ENCODE data around the gene GREB1. TPM values are rescaled to one million over a fixed set of nuclear protein-coding genes. Genes with fewer than 3 reads are reported as not detected.

GREB1 gene
- total RNA-seq, 4 donors from 2014 or later = 3.1 to 8.8 (median 6.5) TPM

DNA sequence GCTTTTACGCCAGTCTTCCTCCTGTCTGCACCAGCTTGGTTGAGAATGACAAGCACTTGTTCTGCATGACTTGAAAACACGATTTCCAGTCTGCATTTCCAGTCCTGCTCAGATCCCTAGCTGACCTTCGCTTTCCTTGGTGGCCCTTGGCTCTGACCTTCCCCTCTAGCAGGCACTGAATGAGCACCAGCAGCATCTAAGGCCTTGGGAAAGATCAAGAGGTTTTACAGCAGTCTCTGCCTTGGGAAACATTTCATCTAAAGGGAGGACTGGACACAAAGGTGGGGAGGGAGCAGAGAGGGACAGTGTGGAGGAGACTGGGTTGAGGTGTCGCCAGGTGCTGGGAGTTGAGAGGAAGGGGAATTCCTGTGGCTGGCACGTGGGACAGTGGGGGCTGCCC is 105.7 kb downstream of the GREB1 start:
- no peak overlapping the region for H3K4me3 ChIP-seq
- H3K36me3 ChIP-seq = peaks cover 0 to 16% of the 10 kb centered on the region in 2 donors
- H3K27ac ChIP-seq = no peak overlapping the region
- H3K9me3 ChIP-seq = no peaks in the 10 kb centered on the region
- WGBS, 2 donors (ENCODE audit: low coverage in 1 of 2) = 70 to 78% methylated on average over 3 to 4 of the region's 5 CpGs
- no peaks in the 10 kb centered on the region for H3K27me3 ChIP-seq
- no peak for ATAC-seq
- H3K4me1 ChIP-seq = no peaks in the 10 kb centered on the region
- TF ChIP-seq POLR2AphosphoS5 (IDR thresholded peaks at IDR 0.05) = no peak
- TF ChIP-seq EP300 (IDR thresholded peaks at IDR 0.05) = no peak
- TF ChIP-seq POLR2A (IDR thresholded peaks at IDR 0.05) = no peak

DNA sequence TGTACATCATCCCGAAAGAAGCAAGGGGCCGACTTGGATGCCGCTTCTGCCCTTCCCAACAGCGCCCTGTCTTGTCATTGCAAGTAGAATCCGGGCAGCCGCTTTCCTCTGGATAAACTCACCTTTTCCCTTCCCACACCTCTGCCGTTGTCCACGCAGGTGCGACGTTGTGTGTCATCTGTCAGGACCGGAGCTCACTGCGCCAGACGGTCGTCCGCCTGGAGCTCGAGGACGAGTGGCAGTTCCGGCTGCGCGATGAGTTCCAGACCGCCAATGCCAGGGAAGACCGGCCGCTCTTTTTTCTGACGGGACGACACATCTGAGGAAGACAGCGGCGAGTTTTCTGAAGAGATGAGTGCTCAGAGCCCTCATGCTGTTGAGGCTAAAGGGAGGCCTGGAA is 106.3 kb downstream of the GREB1 start:
- Histone ChIP-seq H3K36me3 (peaks cover 0 to 10% of the 10 kb centered on the region in 2 donors), H3K27me3 (no peaks in the 10 kb centered on the region)
- WGBS, 2 donors (ENCODE audit: low coverage in 1 of 2) = 92 to 100% methylated on average over 2 to 17 of the region's 27 CpGs

DNA sequence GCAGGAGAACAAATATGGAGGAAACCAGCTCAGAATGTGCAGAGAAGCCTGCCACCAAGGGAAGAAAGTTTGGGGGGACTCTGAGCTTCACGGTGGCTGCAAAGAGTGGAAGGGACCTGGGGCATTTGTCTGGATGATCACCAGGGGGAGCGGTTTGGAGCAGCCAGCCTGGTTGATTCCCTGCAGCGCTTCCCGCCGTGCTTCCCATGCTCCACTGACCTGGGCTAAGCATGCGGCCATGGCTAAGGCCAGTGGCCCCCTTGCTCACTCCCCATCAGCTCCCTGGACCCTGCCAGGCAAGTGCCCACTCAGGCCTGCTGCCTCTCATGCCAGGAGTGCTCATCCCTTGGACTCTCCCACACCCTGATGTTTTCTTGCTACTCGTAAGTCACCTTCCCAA is 109.1 kb downstream of the GREB1 start:
- Histone ChIP-seq H3K4me3 (no peak overlapping the region), H3K36me3 (peaks cover 0 to 3% of the 10 kb centered on the region in 2 donors), H3K27me3 (no peaks in the 10 kb centered on the region), H3K4me1 (no peaks in the 10 kb centered on the region), H3K9me3 (no peaks in the 10 kb centered on the region), H3K27ac (no peak overlapping the region)
- no peak for ATAC-seq
- TF ChIP-seq CTCF (IDR thresholded peaks at IDR 0.05) = no peak
- no peak for TF ChIP-seq POLR2AphosphoS5 (IDR thresholded peaks at IDR 0.05)
- no peak for TF ChIP-seq EP300 (IDR thresholded peaks at IDR 0.05)
- no peak for TF ChIP-seq POLR2A (IDR thresholded peaks at IDR 0.05)
- 75 to 94% methylated on average over 2 to 7 of the region's 7 CpGs for WGBS, 2 donors (ENCODE audit: low coverage in 1 of 2)

More for the DNA sequence above, 106.3 kb downstream of the GREB1 start:
- TF ChIP-seq EP300 (IDR thresholded peaks at IDR 0.05) (no peak), POLR2A (IDR thresholded peaks at IDR 0.05) (no peak), CTCF (IDR thresholded peaks at IDR 0.05) (no peak), POLR2AphosphoS5 (IDR thresholded peaks at IDR 0.05) (no peak)
- H3K4me1 ChIP-seq = no peaks in the 10 kb centered on the region
- H3K4me3 ChIP-seq = no peak overlapping the region
- H3K9me3 ChIP-seq = no peaks in the 10 kb centered on the region
- no peak for ATAC-seq
- no peak overlapping the region for H3K27ac ChIP-seq

GRCh38 chr2:11644293-11644692 is 110.4 kb downstream of the GREB1 start:
- TF ChIP-seq POLR2A (IDR thresholded peaks at IDR 0.05) = no peak
- no peak for TF ChIP-seq POLR2AphosphoS5 (IDR thresholded peaks at IDR 0.05)
- TF ChIP-seq CTCF (IDR thresholded peaks at IDR 0.05) = no peak
- no peak for TF ChIP-seq EP300 (IDR thresholded peaks at IDR 0.05)
- 81 to 86% methylated on average over 3 of the region's 3 CpGs for WGBS, 2 donors (ENCODE audit: low coverage in 1 of 2)

GRCh38 chr2:11646530-11646929 is 112.7 kb downstream of the GREB1 start:
- H3K4me3 ChIP-seq = no peak overlapping the region
- 93 to 100% methylated on average over 1 to 3 of the region's 3 CpGs for WGBS, 2 donors (ENCODE audit: low coverage in 1 of 2)
- H3K36me3 ChIP-seq = no peaks in the 10 kb centered on the region
- no peak for TF ChIP-seq POLR2A (IDR thresholded peaks at IDR 0.05)
- TF ChIP-seq EP300 (IDR thresholded peaks at IDR 0.05) = no peak
- TF ChIP-seq POLR2AphosphoS5 (IDR thresholded peaks at IDR 0.05) = no peak
- no peak for TF ChIP-seq CTCF (IDR thresholded peaks at IDR 0.05)
- H3K4me1 ChIP-seq = no peaks in the 10 kb centered on the region
- H3K27ac ChIP-seq = no peak overlapping the region
- ATAC-seq = no peak
- no peaks in the 10 kb centered on the region for H3K9me3 ChIP-seq
- no peaks in the 10 kb centered on the region for H3K27me3 ChIP-seq

More at GRCh38 chr2:11644293-11644692, 110.4 kb downstream of the GREB1 start:
- Histone ChIP-seq H3K4me1 (no peaks in the 10 kb centered on the region), H3K4me3 (no peak overlapping the region), H3K27me3 (no peaks in the 10 kb centered on the region), H3K36me3 (peaks cover 0 to 3% of the 10 kb centered on the region in 2 donors), H3K27ac (no peak overlapping the region), H3K9me3 (no peaks in the 10 kb centered on the region)
- ATAC-seq = no peak

Measured in gastroesophageal sphincter (tissue), 4 donors.